ENCODE data around the gene HIPK1. TPM values are rescaled to one million over a fixed set of nuclear protein-coding genes. Genes with fewer than 3 reads are reported as not detected.

The HIPK1 gene
- total RNA-seq, 1 donor from 2014 or later, result 62.0 TPM

DNA sequence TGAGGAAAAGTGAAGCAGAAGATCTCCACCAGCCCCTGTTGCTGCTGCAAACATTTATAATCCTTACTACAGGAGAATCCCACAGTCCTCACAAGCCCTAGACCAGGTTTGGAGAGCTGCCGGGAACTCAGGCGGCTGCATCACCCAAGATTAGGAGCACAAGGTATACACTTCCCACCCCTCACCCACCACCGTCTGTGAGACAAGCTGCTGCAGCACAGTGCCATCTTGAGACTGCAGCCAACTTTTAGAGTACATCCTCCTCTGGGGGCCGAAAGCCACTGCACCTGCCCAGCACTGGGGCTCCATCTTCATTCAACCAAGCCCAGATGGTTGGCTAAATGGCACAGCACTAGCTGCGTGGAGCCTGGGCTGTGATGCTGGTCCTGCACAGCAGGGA, 63.9 kb downstream of the HIPK1 start:
- TF ChIP-seq, protein P1, sequence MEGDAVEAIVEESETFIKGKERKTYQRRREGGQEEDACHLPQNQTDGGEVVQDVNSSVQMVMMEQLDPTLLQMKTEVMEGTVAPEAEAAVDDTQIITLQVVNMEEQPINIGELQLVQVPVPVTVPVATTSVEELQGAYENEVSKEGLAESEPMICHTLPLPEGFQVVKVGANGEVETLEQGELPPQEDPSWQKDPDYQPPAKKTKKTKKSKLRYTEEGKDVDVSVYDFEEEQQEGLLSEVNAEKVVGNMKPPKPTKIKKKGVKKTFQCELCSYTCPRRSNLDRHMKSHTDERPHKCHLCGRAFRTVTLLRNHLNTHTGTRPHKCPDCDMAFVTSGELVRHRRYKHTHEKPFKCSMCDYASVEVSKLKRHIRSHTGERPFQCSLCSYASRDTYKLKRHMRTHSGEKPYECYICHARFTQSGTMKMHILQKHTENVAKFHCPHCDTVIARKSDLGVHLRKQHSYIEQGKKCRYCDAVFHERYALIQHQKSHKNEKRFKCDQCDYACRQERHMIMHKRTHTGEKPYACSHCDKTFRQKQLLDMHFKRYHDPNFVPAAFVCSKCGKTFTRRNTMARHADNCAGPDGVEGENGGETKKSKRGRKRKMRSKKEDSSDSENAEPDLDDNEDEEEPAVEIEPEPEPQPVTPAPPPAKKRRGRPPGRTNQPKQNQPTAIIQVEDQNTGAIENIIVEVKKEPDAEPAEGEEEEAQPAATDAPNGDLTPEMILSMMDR (conservative IDR thresholded peaks at IDR 0.05), result no peak
- DNase-seq (ENCODE audit: extremely low spot score, unreplicated experiment), result no peak
- H3K27ac Mint-ChIP-seq, result no peak overlapping the region
- no peaks in the 10 kb centered on the region for H3K27me3 Mint-ChIP-seq
- no peak overlapping the region for H3K4me3 Mint-ChIP-seq
- H3K9me3 Mint-ChIP-seq, result peaks cover 12% of the 10 kb centered on the region
- no peaks in the 10 kb centered on the region for H3K36me3 Mint-ChIP-seq
- no peaks in the 10 kb centered on the region for H3K4me1 Mint-ChIP-seq (ENCODE audit: unreplicated experiment)

DNA sequence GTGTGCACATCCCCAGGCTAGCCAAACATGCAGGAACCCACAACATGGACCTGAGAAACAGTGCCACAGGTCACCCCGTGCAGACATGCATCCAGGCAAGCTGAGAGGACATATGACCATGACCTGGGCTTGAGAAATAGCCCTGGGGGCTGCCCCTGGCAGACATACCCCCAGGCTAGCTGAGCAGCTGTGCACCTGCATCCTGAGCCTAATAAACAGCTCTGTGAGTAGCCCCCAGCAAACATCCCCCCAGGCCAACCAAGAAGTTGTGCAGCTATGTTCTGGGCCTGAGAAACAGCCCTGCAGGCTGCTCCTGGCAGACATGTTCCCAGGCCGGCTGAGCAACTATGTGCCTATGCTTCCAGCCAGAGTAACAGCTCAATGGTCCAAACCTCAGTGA, 64.6 kb downstream of the HIPK1 start:
- no peaks in the 10 kb centered on the region for H3K36me3 Mint-ChIP-seq
- DNase-seq (ENCODE audit: extremely low spot score, unreplicated experiment), result no peak
- H3K27ac Mint-ChIP-seq, result no peak overlapping the region

DNA sequence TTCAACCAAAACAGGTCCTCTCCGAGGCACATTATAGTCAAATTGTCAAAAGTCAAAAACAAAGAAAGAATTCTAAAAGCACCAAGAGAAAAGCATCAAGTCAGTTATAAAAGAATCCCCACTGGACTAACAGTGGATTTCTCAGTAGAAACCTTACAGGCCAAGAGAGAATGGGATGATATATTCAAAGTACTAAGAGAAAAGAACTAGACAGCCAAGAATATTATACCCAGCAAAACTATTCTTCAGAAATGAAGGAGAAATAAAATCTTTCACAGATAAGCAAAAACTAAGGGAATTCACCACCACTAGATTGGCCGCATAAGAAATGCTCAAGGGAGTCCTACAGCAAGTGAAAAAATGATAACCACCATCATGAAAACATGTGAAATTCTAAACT, 66.3 kb downstream of the HIPK1 start:
- Mint-ChIP-seq H3K4me1 (ENCODE audit: unreplicated experiment) (no peaks in the 10 kb centered on the region), H3K27me3 (no peaks in the 10 kb centered on the region), H3K9me3 (peaks cover 12% of the 10 kb centered on the region), H3K27ac (no peak overlapping the region), H3K4me3 (no peak overlapping the region), H3K36me3 (no peaks in the 10 kb centered on the region)
- TF ChIP-seq, protein P1 (conservative IDR thresholded peaks at IDR 0.05), result no peak
- DNase-seq (ENCODE audit: extremely low spot score, unreplicated experiment), result no peak

More for the DNA sequence above, 64.6 kb downstream of the HIPK1 start:
- Mint-ChIP-seq H3K9me3 (peaks cover 12% of the 10 kb centered on the region), H3K4me1 (ENCODE audit: unreplicated experiment) (no peaks in the 10 kb centered on the region), H3K27me3 (no peaks in the 10 kb centered on the region), H3K4me3 (no peak overlapping the region)
- TF ChIP-seq, protein P1 (conservative IDR thresholded peaks at IDR 0.05), result no peak

DNA sequence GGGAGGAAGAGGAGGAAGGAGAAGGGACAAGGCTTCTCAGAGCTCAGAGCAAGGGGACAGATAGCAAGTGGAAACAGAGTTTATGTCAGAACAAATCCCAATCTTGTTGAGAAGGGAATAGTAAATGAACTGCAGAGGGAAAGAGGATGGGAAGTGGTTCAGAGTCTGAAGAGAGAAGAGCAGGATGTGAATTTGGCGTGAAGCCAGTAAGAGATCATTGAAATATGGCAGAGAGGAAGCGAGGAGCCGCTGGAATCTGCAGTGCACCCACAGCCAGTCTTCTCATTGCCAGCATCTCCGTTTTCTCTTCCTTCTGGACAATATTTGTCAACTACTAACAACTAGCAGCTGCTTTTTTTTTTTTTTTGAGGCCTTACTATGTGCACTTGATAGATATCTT, 69.2 kb downstream of the HIPK1 start:
- Mint-ChIP-seq H3K36me3 (no peaks in the 10 kb centered on the region), H3K4me1 (ENCODE audit: unreplicated experiment) (peaks cover 11% of the 10 kb centered on the region), H3K9me3 (peaks cover 12% of the 10 kb centered on the region), H3K27ac (no peak overlapping the region), H3K27me3 (peaks cover 2% of the 10 kb centered on the region), H3K4me3 (no peak overlapping the region)
- TF ChIP-seq, protein P1 (conservative IDR thresholded peaks at IDR 0.05), result no peak
- no peak for DNase-seq (ENCODE audit: extremely low spot score, unreplicated experiment)

DNA sequence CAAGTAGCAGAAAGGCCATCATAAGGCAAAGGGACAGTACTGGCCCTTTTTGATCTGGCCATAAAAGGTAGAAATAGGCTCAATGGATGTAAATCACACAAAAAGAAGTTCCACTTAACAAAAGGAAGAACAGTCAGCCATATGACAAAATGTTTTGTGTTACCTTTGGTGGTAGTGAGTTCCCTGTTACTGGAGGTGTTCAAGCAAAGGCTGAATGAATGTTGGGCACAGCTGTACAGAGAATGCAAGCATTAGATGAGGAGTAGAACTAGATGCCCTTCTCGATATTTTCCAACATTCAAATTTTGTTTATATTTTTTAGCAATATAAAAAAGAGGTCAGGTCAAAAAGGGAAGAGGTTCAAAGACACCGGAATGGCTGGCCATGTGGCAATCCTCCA, 70.1 kb downstream of the HIPK1 start:
- peaks cover 15% of the 10 kb centered on the region for H3K9me3 Mint-ChIP-seq
- peaks cover 6% of the 10 kb centered on the region for H3K27me3 Mint-ChIP-seq

More for the DNA sequence above, 70.1 kb downstream of the HIPK1 start:
- H3K36me3 Mint-ChIP-seq, result peaks cover 2% of the 10 kb centered on the region
- no peak for DNase-seq (ENCODE audit: extremely low spot score, unreplicated experiment)
- TF ChIP-seq, protein P1 (conservative IDR thresholded peaks at IDR 0.05), result no peak
- H3K27ac Mint-ChIP-seq, result no peak overlapping the region
- H3K4me3 Mint-ChIP-seq, result no peak overlapping the region
- peaks cover 20% of the 10 kb centered on the region for H3K4me1 Mint-ChIP-seq (ENCODE audit: unreplicated experiment)

All from type B pancreatic cell (in vitro differentiated cells).